GM18507 (cell line): ENCODE data around the gene MYH11.
"Not testable (repeated sequence)": the region's sequence is repeated elsewhere in the genome, so short reads cannot be mapped to it uniquely, and the experiment has no call there.

Experiments
- DNase-seq: peaks from one replicate; pipeline ENCODE4 v3.0.0; 2011; ENCODE audit warnings: low read depth; ENCODE audit not compliant: insufficient read length; ENCODE audit errors: extremely low spot score
- FAIRE-seq: peaks from 2 replicates; lab custom pipeline; 2011; peaks lifted over from hg19 to GRCh38; lab: Jason Lieb, UNC

MYH11 gene

GRCh38 chr16:15849209-15849981 is 7.4 kb downstream of the MYH11 start:
- DNase-seq (no peak), FAIRE-seq (no peak)

GRCh38 chr16:15847611-15848175 is 9.1 kb downstream of the MYH11 start:
- DNase-seq (no peak), FAIRE-seq (no peak)

- FAIRE-seq (no peak), DNase-seq (no peak)
Measured at GRCh38 chr16:15846510-15846909, 10.3 kb downstream of the MYH11 start.

GRCh38 chr16:15843635-15844279 is 13.1 kb downstream of the MYH11 start:
- DNase-seq (no peak), FAIRE-seq (no peak)

GRCh38 chr16:15839204-15839603 is 17.6 kb downstream of the MYH11 start:
- FAIRE-seq, DNase-seq: not testable (repeated sequence)

GRCh38 chr16:15837761-15838160 is 19.1 kb downstream of the MYH11 start:
- FAIRE-seq (no peak), DNase-seq (no peak)

GRCh38 chr16:15836965-15837611 is 19.7 kb downstream of the MYH11 start:
- FAIRE-seq, result no peak

GRCh38 chr16:15836074-15836473 is 20.8 kb downstream of the MYH11 start:
- FAIRE-seq (no peak), DNase-seq (no peak)

More at GRCh38 chr16:15836965-15837611, 19.7 kb downstream of the MYH11 start:
- no peak for DNase-seq

- FAIRE-seq, result no peak
- DNase-seq, result no peak
Measured at GRCh38 chr16:15835136-15835878, 21.5 kb downstream of the MYH11 start.

- FAIRE-seq (no peak), DNase-seq (no peak)
Measured at GRCh38 chr16:15834502-15834901, 22.3 kb downstream of the MYH11 start.

GRCh38 chr16:15833541-15833940 is 23.3 kb downstream of the MYH11 start:
- FAIRE-seq, result no peak
- no peak for DNase-seq

- no peak for FAIRE-seq
- DNase-seq, result no peak
Measured at GRCh38 chr16:15832241-15832640, 24.6 kb downstream of the MYH11 start.

- FAIRE-seq (no peak), DNase-seq (no peak)
Measured at GRCh38 chr16:15830832-15831451, 25.9 kb downstream of the MYH11 start.

- no peak for FAIRE-seq
Measured at GRCh38 chr16:15829460-15829859, 27.4 kb downstream of the MYH11 start.

GRCh38 chr16:15827709-15828343 is 29.0 kb downstream of the MYH11 start:
- FAIRE-seq, result no peak

More at GRCh38 chr16:15829460-15829859, 27.4 kb downstream of the MYH11 start:
- DNase-seq, result no peak

GRCh38 chr16:15827299-15827698 is 29.5 kb downstream of the MYH11 start:
- FAIRE-seq (no peak), DNase-seq (no peak)

More at GRCh38 chr16:15827709-15828343, 29.0 kb downstream of the MYH11 start:
- DNase-seq, result no peak

- no peak for FAIRE-seq
- DNase-seq, result no peak
Measured at GRCh38 chr16:15825750-15826305, 31.0 kb downstream of the MYH11 start.

- FAIRE-seq (no peak), DNase-seq (no peak)
Measured at GRCh38 chr16:15822957-15823356, 33.9 kb downstream of the MYH11 start.
